IPS-NIHi7 (cell line): ENCODE measurements around the gene LPAR1.
"Not testable (repeated sequence)": the region's sequence is repeated elsewhere in the genome, so short reads cannot be mapped to it uniquely, and the experiment has no call there.

ENCODE experiments used
- DNase-seq: peaks from one replicate; pipeline ENCODE4 v3.0.0; 2012; ENCODE audit warnings: mixed read lengths; ENCODE audit errors: extremely low spot score

Gene LPAR1, protein sequence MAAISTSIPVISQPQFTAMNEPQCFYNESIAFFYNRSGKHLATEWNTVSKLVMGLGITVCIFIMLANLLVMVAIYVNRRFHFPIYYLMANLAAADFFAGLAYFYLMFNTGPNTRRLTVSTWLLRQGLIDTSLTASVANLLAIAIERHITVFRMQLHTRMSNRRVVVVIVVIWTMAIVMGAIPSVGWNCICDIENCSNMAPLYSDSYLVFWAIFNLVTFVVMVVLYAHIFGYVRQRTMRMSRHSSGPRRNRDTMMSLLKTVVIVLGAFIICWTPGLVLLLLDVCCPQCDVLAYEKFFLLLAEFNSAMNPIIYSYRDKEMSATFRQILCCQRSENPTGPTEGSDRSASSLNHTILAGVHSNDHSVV

GRCh38 chr9:111038331-111039230 is at the start of gene LPAR1:
TSS of gene LPAR1 (minus strand) at chr9:111038470. CDS start at chr9:110972117, 66,353 bp downstream.
- DNase-seq = peak; percentile 52

- no peak for DNase-seq
Measured at GRCh38 chr9:111078391-111079038, 40.2 kb upstream of the LPAR1 start.

DNA sequence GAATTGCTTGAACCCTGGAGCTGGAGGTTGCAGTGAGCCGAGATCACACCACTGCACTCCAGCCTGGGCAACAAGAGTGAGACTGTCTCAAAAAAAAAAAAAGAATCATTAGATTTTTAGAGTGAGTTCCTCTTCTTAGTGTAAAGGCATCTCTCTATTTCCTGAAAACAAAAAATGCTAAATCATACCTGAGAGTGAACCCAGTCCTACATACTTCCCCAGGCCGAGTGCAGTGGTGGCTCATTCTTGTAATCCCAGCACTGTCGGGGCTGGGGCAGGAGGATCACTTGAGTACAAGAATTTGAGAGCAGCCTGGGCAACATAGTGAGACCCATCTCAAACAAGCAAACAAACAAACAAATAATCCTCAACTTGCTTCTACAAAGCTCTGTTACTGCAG is 38.2 kb upstream of the LPAR1 start:
- no peak for DNase-seq

- DNase-seq = no peak
Measured at GRCh38 chr9:111076042-111076441, 37.8 kb upstream of the LPAR1 start.

DNA sequence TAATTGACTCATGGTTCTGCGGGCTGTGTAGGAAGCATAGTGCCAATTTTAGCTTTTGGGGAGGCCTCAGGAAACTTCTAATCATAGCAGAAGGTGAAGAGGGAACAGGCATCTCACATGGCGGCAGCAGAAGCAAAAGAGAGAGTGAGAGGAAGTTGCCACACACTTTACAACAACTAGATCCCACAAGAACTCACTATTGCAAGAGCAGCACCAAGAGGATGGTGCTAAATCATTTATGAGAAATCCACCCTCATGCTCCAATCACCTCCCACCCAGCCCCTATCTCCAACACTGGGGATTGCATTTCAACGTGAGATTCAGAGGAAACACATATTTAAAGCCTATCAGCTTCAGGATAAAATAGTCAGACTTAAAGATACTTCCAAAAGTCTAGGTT is 36.1 kb upstream of the LPAR1 start:
- no peak for DNase-seq

DNA sequence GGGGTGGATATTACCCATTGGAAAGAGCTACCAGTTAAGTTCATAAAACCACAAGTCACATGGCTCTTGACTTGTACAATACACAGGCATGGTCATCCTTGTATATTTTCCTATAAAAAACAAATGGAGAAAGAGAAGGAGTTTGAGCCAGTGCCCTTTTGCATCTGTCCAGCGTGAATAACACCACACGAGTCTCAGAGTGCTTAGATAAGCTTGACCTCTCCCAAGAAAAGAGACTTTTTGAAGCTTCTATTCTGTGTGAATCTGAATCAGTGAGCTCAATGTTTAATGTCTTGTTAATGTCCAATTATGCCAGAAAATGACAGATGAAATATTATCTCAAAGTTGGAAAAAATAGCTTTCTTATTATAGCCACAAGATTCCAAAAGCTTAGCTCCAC is 30.9 kb upstream of the LPAR1 start:
- no peak for DNase-seq

DNA sequence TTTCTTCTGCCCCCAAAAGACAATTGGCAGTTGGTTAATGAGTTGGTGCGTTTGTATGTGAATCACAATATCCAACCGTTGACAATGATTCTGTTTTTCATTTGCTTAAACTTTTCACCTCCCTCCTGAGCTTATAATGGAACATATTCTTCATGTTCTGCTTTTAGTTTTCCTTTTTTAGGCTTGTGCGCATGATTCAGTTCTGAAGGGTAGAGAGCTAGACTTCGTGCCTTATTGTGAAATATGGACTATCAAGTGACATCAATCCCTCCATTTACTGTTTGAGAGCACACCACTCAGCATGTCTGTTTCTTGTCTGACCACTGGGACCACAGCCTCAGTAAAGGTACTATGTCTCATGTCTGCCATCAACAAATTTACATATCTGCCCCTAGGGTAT is 30.5 kb upstream of the LPAR1 start:
- no peak for DNase-seq

- no peak for DNase-seq
Measured at GRCh38 chr9:111068383-111068730, 30.1 kb upstream of the LPAR1 start.

DNA sequence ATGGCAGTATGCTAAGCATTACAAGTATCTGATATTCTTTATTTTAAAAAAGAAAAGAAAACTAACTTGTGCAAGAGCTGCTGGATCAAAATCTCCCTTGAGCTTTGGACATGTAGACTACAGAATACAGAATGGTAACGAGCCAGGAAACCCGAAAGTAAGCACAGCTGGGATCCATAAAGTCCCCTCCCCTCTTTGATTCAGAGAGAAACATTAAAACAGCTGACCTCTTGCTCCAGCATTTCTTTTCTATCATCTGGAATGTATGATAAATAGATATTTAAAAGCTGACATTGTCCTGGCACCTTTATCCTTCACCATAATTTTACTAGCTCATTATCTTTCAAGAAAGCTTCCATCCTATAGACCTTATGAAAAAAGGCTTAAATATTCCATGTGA is 28.2 kb upstream of the LPAR1 start:
- no peak for DNase-seq

- DNase-seq = no peak
Measured at GRCh38 chr9:111065414-111065813, 27.1 kb upstream of the LPAR1 start.

GRCh38 chr9:111064160-111064837 is 26.0 kb upstream of the LPAR1 start:
- DNase-seq = no peak

DNA sequence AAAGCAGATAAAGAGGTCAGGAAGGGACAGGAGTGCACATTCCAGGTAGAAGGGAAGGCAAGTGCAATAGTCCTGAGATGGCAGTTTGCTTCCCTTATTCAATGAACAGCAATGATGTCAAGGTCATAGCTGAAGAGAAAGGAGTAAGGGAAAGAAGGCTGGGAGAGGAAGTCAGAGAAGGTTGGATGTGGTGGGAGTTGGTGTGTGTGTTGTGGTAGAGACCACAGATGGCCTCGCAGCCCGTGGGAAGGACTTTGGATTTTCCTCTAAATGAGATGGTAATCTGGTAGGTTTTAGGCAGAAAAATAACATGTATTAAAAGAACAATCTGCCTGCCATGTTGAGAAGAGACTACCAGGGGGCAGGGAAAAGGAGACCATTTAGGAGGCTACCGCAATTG is 25.1 kb upstream of the LPAR1 start:
- DNase-seq = no peak

GRCh38 chr9:111058166-111058565 is 19.9 kb upstream of the LPAR1 start:
- no peak for DNase-seq

DNA sequence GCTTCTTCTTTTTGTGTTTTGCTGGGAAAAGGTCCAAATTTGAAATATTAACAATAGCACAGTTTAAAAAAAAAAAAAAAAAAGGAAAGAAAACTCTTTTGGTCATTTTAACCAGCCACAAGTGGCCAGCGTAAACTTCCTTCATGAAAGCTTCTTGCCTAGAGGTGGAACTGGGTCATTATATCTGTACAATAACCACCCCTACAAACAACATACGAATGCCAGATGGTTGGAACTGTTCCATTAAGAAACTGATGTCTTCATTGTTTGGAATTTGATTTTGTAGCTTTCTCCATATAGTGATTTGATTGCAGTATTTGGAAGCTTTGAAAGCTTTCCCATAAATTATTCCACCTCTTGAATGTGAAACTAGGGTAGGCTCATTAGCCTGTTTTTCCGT is 18.3 kb upstream of the LPAR1 start:
- no peak for DNase-seq

- no peak for DNase-seq
Measured at GRCh38 chr9:111052791-111053190, 14.5 kb upstream of the LPAR1 start.

- no peak for DNase-seq
Measured at GRCh38 chr9:111051400-111051799, 13.1 kb upstream of the LPAR1 start.

GRCh38 chr9:111050819-111051218 is 12.5 kb upstream of the LPAR1 start:
- DNase-seq = no peak

- not testable (repeated sequence) for DNase-seq
Measured at GRCh38 chr9:111047287-111047686, 9.0 kb upstream of the LPAR1 start.

GRCh38 chr9:111041902-111042301 is 3.6 kb upstream of the LPAR1 start:
- DNase-seq = no peak

DNA sequence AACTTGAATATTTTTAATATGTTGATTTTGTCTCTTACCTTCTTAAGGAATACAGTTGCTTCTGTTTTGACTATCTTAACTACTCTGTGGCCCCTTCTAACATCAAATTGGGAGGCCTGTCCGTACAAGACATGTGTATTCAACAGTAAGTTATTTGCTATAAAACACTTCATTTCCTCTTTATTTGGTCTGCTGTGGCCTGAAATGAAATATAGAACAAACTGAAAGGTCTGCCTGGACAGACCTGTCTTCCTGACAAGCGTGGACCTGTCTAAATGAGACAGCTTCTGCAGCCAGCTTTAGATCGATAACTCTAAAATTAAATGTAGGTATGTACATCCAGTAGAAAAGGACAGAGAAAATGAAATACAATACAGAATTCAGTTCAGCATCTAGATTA is 2.2 kb upstream of the LPAR1 start:
- no peak for DNase-seq

DNA sequence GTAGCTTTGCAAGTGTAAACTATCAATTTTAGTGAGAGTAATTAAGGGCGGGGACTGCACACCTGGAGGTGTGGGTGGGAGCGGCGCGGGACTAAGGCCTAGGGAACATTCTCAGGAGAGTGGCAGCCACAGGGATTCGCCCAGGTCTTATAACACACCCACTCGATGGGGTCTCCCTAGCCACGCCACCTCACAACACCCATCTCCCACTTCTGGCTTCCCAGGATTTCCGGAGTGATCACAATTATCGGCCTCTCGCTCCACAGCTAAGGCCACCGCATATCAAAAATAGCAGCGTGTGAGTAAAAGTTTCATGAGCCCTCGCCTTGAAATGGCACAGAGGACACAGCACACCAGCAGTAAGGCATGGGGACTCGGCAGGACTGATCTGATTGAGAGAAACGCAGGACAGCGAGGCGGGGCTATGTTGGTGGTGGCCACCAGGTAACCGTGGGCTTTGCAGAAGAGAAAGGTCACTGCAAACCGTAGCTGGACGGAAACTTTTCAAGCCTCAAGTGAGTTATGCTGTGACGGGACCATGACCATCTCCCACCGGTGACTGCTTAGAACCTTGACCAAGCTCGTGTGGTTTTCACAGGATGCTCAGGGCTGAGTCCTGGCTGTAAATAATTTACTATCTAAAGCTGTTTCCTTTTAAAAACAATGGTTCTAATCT is 1.1 kb upstream of the LPAR1 start:
- no peak for DNase-seq
